Kidney glomerular epithelial cell (primary cell): ENCODE measurements around the gene RAB3C.
"Not testable (repeated sequence)": the region's sequence is repeated elsewhere in the genome, so short reads cannot be mapped to it uniquely, and the experiment has no call there.

Source experiments
- DNase-seq: peaks from one replicate; lab custom pipeline; 2025; lab: John Stamatoyannopoulos, UW

The RAB3C gene

GRCh38 chr5:58582803-58583491, at the start of gene RAB3C:
RAB3C (plus strand) TSS chr5:58583075; CDS start chr5:58583209, 134 bp downstream.
- DNase-seq, result peak; percentile 90

- not testable (repeated sequence) for DNase-seq
Observed at GRCh38 chr5:58541935-58542334, 40.9 kb upstream of the RAB3C start.

DNA sequence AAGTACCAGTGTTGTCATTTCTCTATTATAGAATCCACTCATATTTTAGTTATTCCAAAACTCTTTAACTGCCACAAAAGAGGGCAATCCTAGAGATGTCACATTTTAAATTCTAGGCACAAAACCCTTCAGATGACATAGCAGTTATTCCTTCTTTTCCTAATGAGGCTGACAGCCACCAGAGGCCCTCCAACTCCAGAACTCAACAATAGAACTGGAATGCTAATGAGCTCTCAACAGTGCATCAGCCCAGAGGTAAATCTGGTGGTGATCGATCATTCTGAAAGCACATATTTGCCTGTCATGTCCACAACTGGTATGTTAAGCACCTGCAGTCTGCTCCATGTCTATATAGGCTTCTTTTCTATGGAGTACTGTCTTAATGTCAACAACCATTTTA, 40.2 kb upstream of the RAB3C start:
- DNase-seq, result no peak

- no peak for DNase-seq
Observed at GRCh38 chr5:58543723-58544122, 39.2 kb upstream of the RAB3C start.

GRCh38 chr5:58544195-58544594, 38.7 kb upstream of the RAB3C start:
- no peak for DNase-seq

GRCh38 chr5:58544926-58545325, 37.9 kb upstream of the RAB3C start:
- no peak for DNase-seq

DNA sequence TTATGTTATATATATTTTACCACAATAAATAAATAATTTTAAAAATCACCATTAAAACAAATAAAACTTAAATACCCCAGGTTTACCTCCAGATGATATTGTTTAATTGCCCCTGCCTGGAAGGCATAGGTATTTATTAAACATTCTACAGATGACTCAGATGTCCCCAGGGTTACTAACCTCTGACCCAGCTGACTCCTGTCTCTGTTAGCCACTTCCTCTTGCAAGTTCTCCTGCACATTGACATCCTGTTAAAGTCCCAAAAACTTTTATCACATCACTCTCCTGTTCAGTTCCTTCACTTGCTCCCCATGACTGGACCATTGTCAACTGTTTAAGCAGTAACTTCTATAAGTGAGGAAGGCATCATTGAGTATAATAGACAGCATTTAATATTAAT, 37.0 kb upstream of the RAB3C start:
- DNase-seq, result no peak

GRCh38 chr5:58548068-58548467, 34.8 kb upstream of the RAB3C start:
- DNase-seq, result no peak

GRCh38 chr5:58551492-58551891, 31.4 kb upstream of the RAB3C start:
- DNase-seq, result no peak

DNA sequence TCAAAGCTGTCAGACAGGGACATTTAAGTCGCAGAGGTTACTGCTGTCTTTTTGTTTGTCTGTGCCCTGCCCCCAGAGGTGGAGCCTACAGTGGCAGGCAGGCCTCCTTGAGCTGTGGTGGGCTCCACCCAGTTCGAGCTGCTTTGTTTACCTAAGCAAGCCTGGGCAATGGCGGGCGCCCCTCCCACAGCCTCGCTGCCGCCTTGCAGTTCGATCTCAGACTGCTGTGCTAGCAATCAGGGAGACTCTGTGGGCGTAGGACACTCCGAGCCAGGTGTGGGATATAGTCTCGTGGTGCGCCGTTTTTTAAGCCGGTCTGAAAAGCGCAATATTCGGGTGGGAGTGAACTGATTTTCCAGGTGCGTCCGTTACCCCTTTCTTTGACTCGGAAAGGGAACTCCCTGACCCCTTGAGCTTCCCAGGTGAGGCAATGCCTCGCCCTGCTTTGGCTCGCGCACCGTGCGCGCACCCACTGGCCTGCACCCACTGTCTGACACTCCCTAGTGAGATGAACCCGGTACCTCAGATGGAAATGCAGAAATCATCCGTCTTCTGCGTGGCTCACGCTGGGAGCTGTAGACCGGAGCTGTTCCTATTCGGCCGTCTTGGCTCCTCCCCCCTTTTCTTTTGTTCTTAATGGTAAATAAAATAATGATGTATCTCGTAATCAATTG, 25.1 kb upstream of the RAB3C start:
- not testable (repeated sequence) for DNase-seq

GRCh38 chr5:58563016-58563700, 19.7 kb upstream of the RAB3C start:
- DNase-seq, result not testable (repeated sequence)

DNA sequence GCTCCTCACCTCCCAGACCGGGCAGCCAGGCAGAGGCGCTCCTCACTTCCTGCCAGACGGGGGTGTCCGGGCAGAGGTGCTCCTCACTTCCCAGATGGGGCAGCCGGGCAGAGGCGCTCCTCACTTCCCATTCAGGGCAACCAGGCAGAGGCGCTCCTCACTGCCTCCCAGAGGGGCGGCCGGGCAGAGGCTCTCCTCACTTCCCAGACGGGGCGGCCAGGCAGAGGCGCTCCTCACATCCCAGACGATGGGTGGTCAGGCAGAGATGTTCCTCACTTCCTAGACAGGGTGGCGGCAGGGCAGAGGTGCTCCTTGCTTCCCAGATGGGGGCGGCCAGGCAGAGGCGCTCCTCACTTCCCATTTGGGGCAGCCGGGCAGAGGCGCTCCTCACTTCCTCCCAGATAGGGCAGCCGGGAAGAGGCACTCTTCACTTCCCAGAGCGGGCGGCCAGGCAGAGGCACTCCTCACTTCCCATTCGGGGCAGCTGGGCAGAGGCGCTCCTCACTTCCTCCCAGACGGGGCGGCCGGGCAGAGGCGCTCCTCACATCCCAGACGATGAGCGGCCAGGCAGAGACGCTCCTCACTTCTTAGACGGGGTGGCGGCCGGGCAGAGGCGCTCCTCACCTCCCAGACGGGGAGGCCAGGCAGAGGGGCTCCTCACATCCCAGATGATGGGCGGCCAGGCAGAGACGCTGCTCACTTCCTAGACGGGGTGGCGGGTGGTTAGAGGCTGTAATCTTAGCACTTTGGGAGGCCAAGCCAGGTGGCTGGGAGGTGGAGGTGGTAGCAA, 18.6 kb upstream of the RAB3C start:
- not testable (repeated sequence) for DNase-seq

GRCh38 chr5:58565033-58565432, 17.8 kb upstream of the RAB3C start:
- DNase-seq, result no peak

GRCh38 chr5:58571501-58571900, 11.4 kb upstream of the RAB3C start:
- DNase-seq, result no peak

DNA sequence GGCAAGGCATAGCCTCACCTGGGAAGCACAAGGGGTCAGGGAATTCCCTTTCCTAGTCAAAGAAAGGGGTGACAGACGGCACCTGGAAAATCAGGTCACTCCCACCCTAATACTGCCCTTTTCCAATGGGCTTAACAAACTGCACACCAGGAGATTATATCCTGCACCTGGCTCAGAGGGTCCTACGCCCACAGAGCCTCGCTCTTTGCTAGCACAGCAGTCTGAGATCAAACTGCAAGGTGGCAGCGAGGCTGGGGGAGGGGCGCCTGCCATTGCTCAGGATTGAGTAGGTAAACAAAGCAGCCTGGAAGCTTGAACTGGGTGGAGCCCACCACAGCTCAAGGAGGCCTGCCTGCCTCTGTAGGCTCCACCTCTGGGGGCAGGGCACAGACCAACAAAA, 9.9 kb upstream of the RAB3C start:
- not testable (repeated sequence) for DNase-seq

- no peak for DNase-seq
Observed at GRCh38 chr5:58579781-58580180, 3.1 kb upstream of the RAB3C start.

DNA sequence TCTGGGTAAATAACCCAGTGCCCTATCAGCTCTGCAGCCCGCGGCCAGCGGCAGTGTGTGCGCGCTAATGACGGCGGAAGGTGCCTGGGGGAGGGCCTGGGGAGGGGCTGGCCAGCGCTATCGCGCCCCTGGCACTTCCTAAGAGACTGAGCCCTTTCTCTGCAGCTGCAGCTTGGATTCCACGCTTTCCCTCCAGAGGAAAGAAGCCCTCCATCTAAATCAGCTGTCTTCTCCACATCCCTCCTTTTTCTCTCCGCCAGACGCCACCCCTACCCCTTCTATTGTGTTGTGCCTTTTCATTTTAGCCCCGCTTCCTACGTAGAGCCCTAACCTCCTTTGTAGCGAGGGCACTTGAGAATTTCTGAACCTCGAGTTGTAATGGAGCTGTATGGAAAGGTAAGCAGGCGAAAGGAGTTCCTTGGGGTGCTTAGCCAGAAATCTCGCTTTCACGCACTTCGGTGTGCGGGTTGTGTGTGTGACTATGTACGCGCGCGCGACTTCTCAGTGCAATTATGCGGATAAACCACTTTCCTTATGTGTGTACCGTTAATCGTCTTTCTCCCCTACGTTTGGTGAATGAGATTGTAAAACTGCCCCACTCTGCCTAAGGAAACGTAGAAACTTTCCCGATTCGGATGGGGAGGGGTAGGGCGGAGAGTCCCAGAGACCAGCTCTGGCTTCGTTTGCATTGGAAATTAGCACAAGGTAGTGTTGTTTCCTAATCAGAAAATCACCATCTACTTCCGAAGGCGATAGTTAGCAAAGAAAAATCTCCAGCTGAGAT, 664 bp upstream of the RAB3C start:
- no peak for DNase-seq

DNA sequence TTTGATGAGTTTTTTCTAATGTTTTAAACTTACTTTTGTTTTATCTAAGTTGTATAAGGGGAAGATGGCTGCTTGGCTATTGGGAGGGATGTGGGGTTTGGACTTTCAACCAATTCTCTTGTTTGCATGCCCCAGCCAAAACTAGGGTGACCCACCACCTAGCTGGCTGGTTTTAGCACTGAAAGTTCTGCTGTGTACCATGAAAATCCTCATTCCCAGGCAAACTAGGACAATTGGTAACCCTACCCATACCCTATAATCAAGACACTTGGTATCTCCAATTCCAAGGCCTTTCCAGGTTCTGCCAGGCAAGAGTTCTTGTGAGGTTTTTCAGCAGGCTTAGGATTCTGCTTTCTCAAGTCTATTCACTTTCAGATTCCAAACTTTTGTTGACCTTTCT, 13.1 kb downstream of the RAB3C start:
- no peak for DNase-seq

GRCh38 chr5:58598440-58598839, 15.6 kb downstream of the RAB3C start:
- no peak for DNase-seq

GRCh38 chr5:58599217-58599616, 16.3 kb downstream of the RAB3C start:
- DNase-seq, result no peak

- DNase-seq, result not testable (repeated sequence)
Observed at GRCh38 chr5:58600613-58601012, 17.7 kb downstream of the RAB3C start.
